Gastroesophageal sphincter (tissue), 4 donors: Measurements from ENCODE around the gene LTBP2. TPM values are rescaled to one million over a fixed set of nuclear protein-coding genes. Genes with fewer than 3 reads are reported as not detected.
A peak's percentile ranks its signal among the peaks of the same experiment; 100 is the strongest.

Experiments used
- ATAC-seq: fragments of 150-250 bp; one replicate; pipeline ENCODE4 v1.9.1; 2016; ENCODE audit warnings: mild to moderate bottlenecking, moderate library complexity
- H3K27ac ChIP-seq, 4 donors: fragments of 200-600 bp; sonication (generic) in 3 of 4; 1 replicate in 3 of 4; 2 replicates in 1 of 4; pipeline ENCODE4 v1.5.1; 2016 to 2019
- H3K27me3 ChIP-seq: fragments of 200-600 bp; sonication (generic); one replicate; pipeline ENCODE4 v1.5.1; 2019
- H3K36me3 ChIP-seq, 2 donors: fragments of 200-600 bp; sonication (generic); one replicate each; pipeline ENCODE4 v1.5.1; 2019; ENCODE audit warnings: control low read depth in 1 of 2
- H3K4me1 ChIP-seq, 3 donors: fragments of 200-600 bp; sonication (generic); 1 replicate in 2 of 3; 2 replicates in 1 of 3; pipeline ENCODE4 v1.5.1; 2016 to 2019; ENCODE audit warnings: control low read depth in 2 of 3
- H3K4me3 ChIP-seq, 2 donors: fragments of 200-600 bp; sonication (generic); one replicate each; pipeline ENCODE4 v1.5.1; 2019; ENCODE audit warnings: mild to moderate bottlenecking in 1 of 2, moderate library complexity in 1 of 2
- H3K9me3 ChIP-seq, 3 donors: fragments of 200-600 bp; sonication (generic); one replicate each; pipeline ENCODE4 v1.5.1; 2017 to 2019; ENCODE audit warnings: control low read depth in 2 of 3
- EP300 ChIP-seq: sonication (generic); formaldehyde crosslinking; IDR thresholded peaks from one replicate; pipeline ENCODE4 v1.6.1; 2017; ENCODE audit warnings: antibody characterized with exemption, mild to moderate bottlenecking
- POLR2A ChIP-seq, 2 donors: fragments of 450-650 bp; IDR thresholded peaks; one replicate each; pipeline ENCODE4 v1.6.1; 2017; ENCODE audit warnings: antibody characterized with exemption in 2 of 2, mild to moderate bottlenecking in 2 of 2, moderate library complexity in 1 of 2
- POLR2AphosphoS5 ChIP-seq: sonication (generic); formaldehyde crosslinking; IDR thresholded peaks from one replicate; pipeline ENCODE4 v1.6.1; 2017; ENCODE audit warnings: antibody characterized with exemption
- WGBS, 2 donors: methylation state at CpG; one replicate each; pipeline ENCODE4 v1.1.5; 2018; ENCODE audit warnings: low coverage in 1 of 2; 5-methylcytosine and 5-hydroxymethylcytosine counted together
- total RNA-seq, 4 donors: library from RNA; depleted of rRNA; stranded (reverse); fragments of >200 nt; gene quantifications; one replicate each; pipeline ENCODE4 v1.1.0, GENCODE V29; 2016
- TF ChIP-seq, protein P1 (sequence below), 4 experiments: fragments of 200-600 bp in 2 of 4; fragments of 450-650 bp in 2 of 4; sonication (generic) in 1 of 4; IDR thresholded peaks; one replicate each; pipeline ENCODE4 v1.5.1; 2017 to 2019; ENCODE audit warnings: antibody characterized with exemption in 4 of 4, mild to moderate bottlenecking in 2 of 4, moderate library complexity in 2 of 4

Gene LTBP2
- total RNA-seq, 4 donors from 2014 or later, result 45.9 to 158 (median 88.4) TPM

DNA sequence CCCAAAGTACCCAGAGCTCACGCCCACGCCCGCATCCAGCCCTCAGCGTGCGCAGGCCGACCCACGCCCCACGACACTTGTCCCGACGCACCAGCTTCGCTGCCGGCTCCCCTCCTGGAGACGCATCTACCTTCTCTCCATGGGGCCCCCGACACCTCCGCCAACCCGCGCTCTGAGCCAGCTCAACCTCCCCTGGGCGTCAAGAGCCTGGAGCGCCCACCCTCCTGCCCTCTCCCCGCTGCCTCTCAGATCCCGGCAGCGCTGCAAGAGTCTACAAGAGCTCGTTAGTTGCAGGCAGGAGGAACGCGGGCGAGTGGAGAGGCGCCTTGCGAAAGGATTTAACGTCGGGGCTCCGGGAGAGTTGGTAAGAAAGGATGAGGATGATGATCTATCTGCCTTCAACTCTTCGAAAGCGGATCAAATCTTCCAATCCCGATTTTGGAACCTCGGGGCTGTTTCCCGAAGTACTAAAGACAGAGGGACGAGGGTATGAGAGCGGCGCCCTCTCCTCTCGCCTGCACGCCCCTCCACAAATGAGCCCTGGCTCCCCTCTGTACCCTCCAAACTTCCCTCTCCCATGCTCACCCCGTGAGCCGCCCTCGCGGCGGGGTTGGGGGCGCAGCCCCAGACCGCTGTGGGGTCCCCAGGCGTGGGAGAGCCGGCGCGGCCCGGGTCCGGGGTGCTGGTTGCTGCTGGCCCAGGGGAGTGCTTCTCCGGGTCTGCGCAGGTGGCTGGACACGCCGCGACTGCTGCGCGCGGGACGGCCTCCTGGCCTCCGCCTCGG lies 979 bp downstream of the LTBP2 start:
- H3K4me1 ChIP-seq, result peaks cover 0 to 54% (median 8%) of the 10 kb centered on the region in 3 donors
- H3K27ac ChIP-seq, result peak overlapping the region in 3 of 4 donors; percentile 38 to 77 (median 71)
- WGBS, 2 donors, result 18 to 57% methylated on average over 11 to 13 of the region's 65 CpGs
- peaks cover 17% of the 10 kb centered on the region for H3K27me3 ChIP-seq
- peak overlapping the region; percentile 30 to 61 for H3K4me3 ChIP-seq
- no peaks in the 10 kb centered on the region for H3K9me3 ChIP-seq
- TF ChIP-seq POLR2AphosphoS5, result no peak
- no peak for TF ChIP-seq EP300
- TF ChIP-seq, protein P1, sequence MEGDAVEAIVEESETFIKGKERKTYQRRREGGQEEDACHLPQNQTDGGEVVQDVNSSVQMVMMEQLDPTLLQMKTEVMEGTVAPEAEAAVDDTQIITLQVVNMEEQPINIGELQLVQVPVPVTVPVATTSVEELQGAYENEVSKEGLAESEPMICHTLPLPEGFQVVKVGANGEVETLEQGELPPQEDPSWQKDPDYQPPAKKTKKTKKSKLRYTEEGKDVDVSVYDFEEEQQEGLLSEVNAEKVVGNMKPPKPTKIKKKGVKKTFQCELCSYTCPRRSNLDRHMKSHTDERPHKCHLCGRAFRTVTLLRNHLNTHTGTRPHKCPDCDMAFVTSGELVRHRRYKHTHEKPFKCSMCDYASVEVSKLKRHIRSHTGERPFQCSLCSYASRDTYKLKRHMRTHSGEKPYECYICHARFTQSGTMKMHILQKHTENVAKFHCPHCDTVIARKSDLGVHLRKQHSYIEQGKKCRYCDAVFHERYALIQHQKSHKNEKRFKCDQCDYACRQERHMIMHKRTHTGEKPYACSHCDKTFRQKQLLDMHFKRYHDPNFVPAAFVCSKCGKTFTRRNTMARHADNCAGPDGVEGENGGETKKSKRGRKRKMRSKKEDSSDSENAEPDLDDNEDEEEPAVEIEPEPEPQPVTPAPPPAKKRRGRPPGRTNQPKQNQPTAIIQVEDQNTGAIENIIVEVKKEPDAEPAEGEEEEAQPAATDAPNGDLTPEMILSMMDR (IDR thresholded peaks at IDR 0.05), result no peak
- no peak for TF ChIP-seq POLR2A (IDR thresholded peaks at IDR 0.05)
- ATAC-seq, result no peak
- H3K36me3 ChIP-seq, result no peaks in the 10 kb centered on the region

DNA sequence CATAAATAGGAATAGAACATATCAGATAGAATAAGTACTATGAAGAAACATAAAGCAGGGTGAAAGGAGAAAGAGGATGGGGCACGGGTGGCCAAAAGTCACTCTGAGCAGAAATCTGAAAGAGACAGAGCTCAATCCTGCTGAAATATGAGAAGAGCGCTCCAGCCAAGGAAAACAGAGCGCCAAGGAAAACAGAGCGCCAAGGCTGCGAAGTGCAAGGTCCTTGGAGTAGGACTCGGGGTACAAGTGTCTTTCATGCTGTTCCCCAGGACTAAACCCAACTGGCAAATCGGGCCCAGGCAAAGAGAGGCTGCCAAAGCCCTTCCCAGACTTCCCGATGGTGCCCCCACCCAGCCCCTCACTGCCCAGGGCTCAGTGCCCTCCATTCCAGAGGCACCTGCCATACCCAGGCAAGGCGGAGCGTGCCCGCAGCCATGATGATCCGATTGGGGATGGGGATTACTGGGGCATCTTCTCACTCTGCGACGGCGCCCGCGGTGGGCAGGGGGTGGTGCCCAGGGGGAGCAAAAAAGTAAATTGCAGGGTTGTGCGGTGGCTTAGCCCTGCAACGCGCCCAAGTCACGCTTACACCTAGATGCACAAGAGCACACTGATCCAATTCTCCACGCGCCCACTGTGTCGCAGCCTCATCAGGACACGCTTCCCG lies 1.7 kb downstream of the LTBP2 start:
- Histone ChIP-seq H3K4me3 (peak overlapping the region in 1 of 2 donors; percentile 61), H3K27ac (peak overlapping the region in 3 of 4 donors; percentile 38 to 77 (median 71)), H3K36me3 (no peaks in the 10 kb centered on the region), H3K27me3 (peaks cover 17% of the 10 kb centered on the region), H3K4me1 (peaks cover 0 to 61% (median 13%) of the 10 kb centered on the region in 3 donors), H3K9me3 (no peaks in the 10 kb centered on the region)
- 82 to 92% methylated on average over 6 to 12 of the region's 26 CpGs for WGBS, 2 donors
- no peak for TF ChIP-seq POLR2AphosphoS5
- no peak for TF ChIP-seq POLR2A (IDR thresholded peaks at IDR 0.05)
- TF ChIP-seq, protein P1 (IDR thresholded peaks at IDR 0.05), result no peak
- no peak for TF ChIP-seq EP300
- no peak for ATAC-seq

DNA sequence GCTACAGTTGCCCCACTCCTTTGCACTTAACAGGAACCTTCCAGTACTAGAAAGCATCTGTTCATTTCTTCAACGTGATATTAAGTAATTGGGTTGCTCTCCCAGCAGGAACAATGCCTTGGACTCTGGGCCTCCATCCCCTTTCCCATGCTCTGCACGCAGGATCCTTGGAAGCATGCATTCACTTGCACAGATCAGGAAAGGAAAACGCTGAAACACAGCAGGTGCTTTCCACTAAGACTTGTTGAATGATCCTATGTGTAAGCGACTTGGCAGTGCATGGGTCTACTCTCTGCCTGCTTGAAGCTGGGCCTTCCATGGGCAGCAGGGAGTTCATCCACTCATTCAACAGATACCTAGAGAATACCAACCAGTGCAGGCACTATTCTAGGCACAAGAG lies 2.3 kb downstream of the LTBP2 start:
- TF ChIP-seq, protein P1 (IDR thresholded peaks at IDR 0.05), result no peak
- TF ChIP-seq POLR2A (IDR thresholded peaks at IDR 0.05) (no peak), EP300 (no peak), POLR2AphosphoS5 (no peak)
- H3K4me3 ChIP-seq, result peak overlapping the region in 1 of 2 donors; percentile 61
- no peaks in the 10 kb centered on the region for H3K9me3 ChIP-seq
- no peaks in the 10 kb centered on the region for H3K36me3 ChIP-seq
- H3K27me3 ChIP-seq, result peaks cover 16% of the 10 kb centered on the region
- no peak overlapping the region for H3K27ac ChIP-seq
- WGBS, 2 donors, result 14 to 47% methylated on average over 1 to 3 of the region's 4 CpGs
- no peak for ATAC-seq
- peaks cover 0 to 67% (median 14%) of the 10 kb centered on the region in 3 donors for H3K4me1 ChIP-seq

DNA sequence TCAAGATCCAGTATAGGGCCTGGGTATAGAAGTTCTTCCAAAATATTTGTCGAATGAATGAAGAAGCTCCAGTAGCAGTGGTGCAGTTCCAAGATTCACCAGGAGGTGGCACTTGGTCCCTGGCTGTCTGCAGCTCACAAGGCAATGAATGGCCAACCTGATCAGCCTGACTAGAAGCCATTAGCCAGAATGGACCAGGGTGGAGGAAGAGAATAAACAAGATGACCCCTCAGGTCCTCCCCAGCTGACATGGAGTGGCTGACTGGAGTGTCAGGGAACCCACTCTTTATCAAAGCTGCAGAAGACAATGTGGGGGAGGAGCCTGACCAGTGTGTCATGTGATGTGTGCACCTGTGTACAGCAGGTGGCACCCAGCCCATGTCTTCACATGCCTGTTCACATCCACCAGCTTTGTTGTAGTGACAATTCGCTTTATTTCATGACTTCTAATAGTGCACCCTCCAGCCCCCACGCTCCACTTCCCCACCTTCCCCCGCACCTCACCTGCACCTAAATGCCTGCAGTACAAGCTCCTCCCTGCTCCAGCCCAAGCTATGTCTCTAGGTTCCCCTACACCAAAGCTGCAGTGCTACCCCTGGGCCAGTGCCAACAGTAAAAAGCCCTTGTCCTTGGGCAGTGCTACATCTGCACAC lies 3.0 kb downstream of the LTBP2 start:
- Histone ChIP-seq H3K27ac (no peak overlapping the region), H3K27me3 (peaks cover 10% of the 10 kb centered on the region), H3K4me3 (peak overlapping the region in 1 of 2 donors; percentile 61), H3K36me3 (no peaks in the 10 kb centered on the region), H3K4me1 (peaks cover 0 to 69% (median 14%) of the 10 kb centered on the region in 3 donors), H3K9me3 (no peaks in the 10 kb centered on the region)
- WGBS, 2 donors, result 58 to 70% methylated on average over 4 of the region's 4 CpGs
- no peak for ATAC-seq
- no peak for TF ChIP-seq EP300
- TF ChIP-seq, protein P1 (IDR thresholded peaks at IDR 0.05), result peak in 3 of 4 experiments; percentile 92 to 96 (median 96)
